Keratinocyte (primary cell): ENCODE results near the gene INCA1. TPM values are rescaled to one million over a fixed set of nuclear protein-coding genes. Genes with fewer than 3 reads are reported as not detected.

Source experiments
- DNase-seq: peaks from one replicate; pipeline ENCODE4 v3.0.0-alpha.2; 2011; ENCODE audit warnings: low read depth, missing footprints, low spot score
- FAIRE-seq: peaks from 2 replicates; lab custom pipeline; 2011; peaks lifted over from hg19 to GRCh38; lab: Jason Lieb, UNC
- H2AFZ ChIP-seq: 2 replicates; pipeline ENCODE4 v1.6.0; 2012; ENCODE audit warnings: low read length, control low read depth, inconsistent platforms; ENCODE audit not compliant: control insufficient read depth
- H3K27ac ChIP-seq: 2 replicates; pipeline ENCODE4 v1.5.1; 2011; ENCODE audit warnings: low read length; ENCODE audit not compliant: control insufficient read depth, insufficient read depth
- H3K27me3 ChIP-seq: 3 replicates; pipeline ENCODE4 v1.6.0; 2011; ENCODE audit warnings: low read length; ENCODE audit not compliant: control insufficient read depth, insufficient read depth; ENCODE audit errors: extremely low read depth
- H3K36me3 ChIP-seq, 2 experiments: 2 replicates in 1 of 2; 3 replicates in 1 of 2; pipeline ENCODE4 v1.5.1; 2011; ENCODE audit warnings: low read length in 2 of 2, mild to moderate bottlenecking in 1 of 2; ENCODE audit not compliant: control insufficient read depth in 2 of 2, insufficient read depth in 2 of 2; ENCODE audit errors: extremely low read depth in 1 of 2
- H3K4me1 ChIP-seq: 3 replicates; pipeline ENCODE4 v1.5.1; 2011; ENCODE audit warnings: low read length; ENCODE audit not compliant: control insufficient read depth, insufficient read depth; ENCODE audit errors: extremely low read depth
- H3K4me2 ChIP-seq: 3 replicates; pipeline ENCODE4 v1.6.0; 2011; ENCODE audit warnings: low read depth, low read length; ENCODE audit not compliant: control insufficient read depth, insufficient read depth; ENCODE audit errors: extremely low read depth
- H3K4me3 ChIP-seq, 3 experiments: fragments of 200-600 bp in 1 of 3; sonication (generic) in 1 of 3; 2 replicates in 2 of 3; 3 replicates in 1 of 3; pipeline ENCODE4 v1.5.1; 2011 to 2016; ENCODE audit warnings: low read length in 3 of 3, mild to moderate bottlenecking in 3 of 3, control low read depth in 2 of 3, inconsistent platforms in 1 of 3, low read depth in 1 of 3, mixed read lengths in 1 of 3, mixed run types in 1 of 3, moderate library complexity in 1 of 3; ENCODE audit not compliant: control insufficient read depth in 2 of 3, insufficient read depth in 2 of 3; ENCODE audit errors: extremely low read depth in 1 of 3
- H3K79me2 ChIP-seq: 2 replicates; pipeline ENCODE4 v1.6.0; 2012; ENCODE audit warnings: low read length; ENCODE audit not compliant: control insufficient read depth, insufficient read depth
- H3K9ac ChIP-seq: 3 replicates; pipeline ENCODE4 v1.6.0; 2011; ENCODE audit warnings: low read length; ENCODE audit not compliant: control insufficient read depth, insufficient read depth; ENCODE audit errors: extremely low read depth
- H3K9me1 ChIP-seq: 3 replicates; pipeline ENCODE4 v1.6.0; 2011; ENCODE audit warnings: low read length; ENCODE audit not compliant: control insufficient read depth, insufficient read depth; ENCODE audit errors: extremely low read depth
- H3K9me3 ChIP-seq: 2 replicates; pipeline ENCODE4 v1.5.1; 2012; ENCODE audit warnings: low read depth, low read length; ENCODE audit not compliant: control insufficient read depth
- H4K20me1 ChIP-seq: 3 replicates; pipeline ENCODE4 v1.6.0; 2011; ENCODE audit warnings: low read length; ENCODE audit not compliant: control insufficient read depth, insufficient read depth; ENCODE audit errors: extremely low read depth
- CTCF ChIP-seq, 3 experiments: IDR thresholded peaks in 1 of 3; conservative IDR thresholded peaks in 1 of 3; optimal IDR thresholded peaks in 1 of 3; 2 replicates in 2 of 3; 3 replicates in 1 of 3; pipeline versions ENCODE3 to v1.5.1; 2011; ENCODE audit warnings: low read length in 3 of 3, mild to moderate bottlenecking in 3 of 3, moderate library complexity in 2 of 3, control low read depth in 1 of 3, inconsistent platforms in 1 of 3; ENCODE audit not compliant: insufficient read depth in 2 of 3; ENCODE audit errors: extremely low read depth in 1 of 3
- EZH2 ChIP-seq: IDR thresholded peaks from one replicate; pipeline ENCODE4 v1.6.1; 2012; ENCODE audit warnings: inconsistent platforms, mild to moderate bottlenecking, low read length, moderate library complexity
- dilution Hi-C: fragments of 300-500 bp; cut with MboI; formaldehyde crosslinking; loops from one replicate; pipeline ENCODE4 v1.7.0; 2020; ENCODE audit warnings: low sequenced_read_pairs; ENCODE audit not compliant: extremely low pct_ligation_motif_present
- polyA plus RNA-seq, 5 experiments: library from polyadenylated mRNA; depleted of rRNA in 3 of 5; stranded (reverse) in 3 of 5; stranded (forward) in 1 of 5; unstranded in 1 of 5; fragments of >200 nt; gene quantifications; 1 replicate in 1 of 5; 2 replicates in 3 of 5; 3 replicates in 1 of 5; pipeline versions ENCODE4 v1.2.1 to v1.2.3, GENCODE V29; 2011 to 2012; ENCODE audit warnings: missing spikeins in 2 of 5, low read depth in 1 of 5, low replicate concordance in 1 of 5

Gene INCA1
- polyA plus RNA-seq, 1 donor (not counting 4 experiments of a cell fraction or from before 2014, with no cell fraction given): 0.21 TPM

DNA sequence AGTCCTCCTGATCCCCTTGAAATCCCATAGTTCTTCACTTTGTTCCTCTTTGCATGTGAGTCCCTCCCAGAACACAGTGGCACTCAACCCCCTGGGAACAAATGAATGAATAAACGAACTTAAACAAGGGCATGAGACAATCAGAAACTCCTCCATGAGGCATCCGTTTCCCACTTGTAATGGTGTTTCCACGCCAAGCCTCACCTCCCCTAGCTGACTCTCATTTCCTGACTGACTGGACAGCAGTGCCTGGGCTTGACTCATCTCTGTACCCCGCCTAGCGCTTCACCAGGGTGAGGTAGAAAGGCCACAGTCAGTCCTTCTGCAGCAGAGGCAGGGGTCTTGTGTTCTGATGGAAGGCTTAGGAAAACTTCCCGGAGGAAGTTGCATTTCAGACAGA lies 14.6 kb upstream of the INCA1 start:
- no peak overlapping the region for H3K4me3 ChIP-seq
- FAIRE-seq (no peak), DNase-seq (no peak)
- no peak for TF ChIP-seq CTCF (optimal IDR thresholded peaks at IDR 0.05 in 1 of 3, IDR thresholded peaks at IDR 0.05 in 1 of 3, conservative IDR thresholded peaks at IDR 0.05 in 1 of 3; ENCODE audit: extremely low read depth in 1 of 3, insufficient read depth in 2 of 3, low read length in 3 of 3)
- TF ChIP-seq EZH2: no peak
- no peak overlapping the region for H3K27ac ChIP-seq
- H3K9ac ChIP-seq: no peak overlapping the region
- H3K27me3 ChIP-seq: no peaks in the 10 kb centered on the region
- no peak overlapping the region for H3K4me2 ChIP-seq
- H3K4me1 ChIP-seq: no peaks in the 10 kb centered on the region
- H4K20me1 ChIP-seq: no peaks in the 10 kb centered on the region
- peaks cover 53 to 56% of the 10 kb centered on the region in 2 experiments for H3K36me3 ChIP-seq
- no peaks in the 10 kb centered on the region for H3K79me2 ChIP-seq
- no peak overlapping the region for H2AFZ ChIP-seq
- dilution Hi-C loops: no loop called here
- no peaks in the 10 kb centered on the region for H3K9me1 ChIP-seq
- H3K9me3 ChIP-seq: no peaks in the 10 kb centered on the region

- peaks cover 35% of the 10 kb centered on the region for H3K79me2 ChIP-seq
- peaks cover 58 to 67% of the 10 kb centered on the region in 2 experiments for H3K36me3 ChIP-seq
- H3K4me2 ChIP-seq: no peak overlapping the region
- H3K4me1 ChIP-seq: peaks cover 11% of the 10 kb centered on the region
- TF ChIP-seq CTCF (optimal IDR thresholded peaks at IDR 0.05 in 1 of 3, IDR thresholded peaks at IDR 0.05 in 1 of 3, conservative IDR thresholded peaks at IDR 0.05 in 1 of 3; ENCODE audit: extremely low read depth in 1 of 3, insufficient read depth in 2 of 3, low read length in 3 of 3): no peak
- TF ChIP-seq EZH2: no peak
- H3K9me1 ChIP-seq: no peaks in the 10 kb centered on the region
- H2AFZ ChIP-seq: no peak overlapping the region
- FAIRE-seq (no peak), DNase-seq (no peak)
- H3K9me3 ChIP-seq: no peaks in the 10 kb centered on the region
- dilution Hi-C loops: loop anchor here (10.0 kb wide), 1 partner anchor 59 kb away; the partner anchor contains the start of genes PFN1, RNF167 and SLC25A11
- no peaks in the 10 kb centered on the region for H3K27me3 ChIP-seq
- no peak overlapping the region for H3K27ac ChIP-seq
- H4K20me1 ChIP-seq: peaks cover 3% of the 10 kb centered on the region
- H3K9ac ChIP-seq: no peak overlapping the region
- no peak overlapping the region for H3K4me3 ChIP-seq
These were observed 6.0 kb upstream of the INCA1 start for GRCh38 chr17:5003214-5003867.
